HEK293 (cell line): ENCODE measurements around the gene DENND2A.

Source experiments
- CTCF ChIA-PET: fragments of 350-600 bp; formaldehyde crosslinking; extraction: SDS; loops from one replicate; lab custom pipeline; 2021; ENCODE audit warnings: antibody characterized with exemption; lab: Yijun Ruan, JAX
- POLR2A ChIA-PET: fragments of 300-600 bp; formaldehyde crosslinking; extraction: SDS; loops from one replicate; lab custom pipeline; 2020; ENCODE audit warnings: antibody characterized with exemption, inconsistent platforms; lab: Yijun Ruan, JAX
- H3K27ac ChIP-seq: fragments of 200-500 bp; sonication (Bioruptor generic); 2 replicates; pipeline ENCODE4 v1.5.1; 2014; ENCODE audit warnings: low read depth, low read length, control low read depth, inconsistent platforms; ENCODE audit errors: extremely low read depth
- H3K36me3 ChIP-seq, 2 experiments: fragments of 200-500 bp in 1 of 2; sonication (Bioruptor generic) in 1 of 2; 1 replicate in 1 of 2; 2 replicates in 1 of 2; pipeline ENCODE4 v1.5.1; 2014 to 2017; ENCODE audit warnings: inconsistent platforms in 2 of 2, low read length in 2 of 2; ENCODE audit not compliant: control insufficient read depth in 2 of 2, insufficient read depth in 1 of 2
- H3K4me1 ChIP-seq: fragments of 200-500 bp; sonication (Bioruptor generic); 2 replicates; pipeline ENCODE4 v1.5.1; 2014; ENCODE audit warnings: mild to moderate bottlenecking, low read length, inconsistent platforms; ENCODE audit not compliant: control insufficient read depth, insufficient read depth
- H3K4me3 ChIP-seq: 2 replicates; pipeline ENCODE4 v1.5.1; 2011; ENCODE audit warnings: low read depth, mild to moderate bottlenecking, control low read depth, low read length, moderate library complexity
- H3K9me3 ChIP-seq: fragments of 200-500 bp; sonication (Bioruptor generic); 2 replicates; pipeline ENCODE4 v1.5.1; 2014; ENCODE audit warnings: low read depth, low read length, inconsistent platforms; ENCODE audit not compliant: control insufficient read depth, insufficient read depth
- GLI2 ChIP-seq: fragments of 450-650 bp; formaldehyde crosslinking; IDR thresholded peaks from 2 replicates; pipeline ENCODE4; 2017; ENCODE audit warnings: missing biosample characterization, missing genetic modification characterization, low read depth, borderline replicate concordance
- GLIS2 ChIP-seq: fragments of 450-650 bp; formaldehyde crosslinking; IDR thresholded peaks from 2 replicates; pipeline ENCODE4 v1.5.1; 2016; ENCODE audit warnings: missing biosample characterization, missing genetic modification characterization
- KLF9 ChIP-seq: fragments of 450-650 bp; formaldehyde crosslinking; IDR thresholded peaks from 2 replicates; pipeline ENCODE4 v1.5.1; 2016; ENCODE audit warnings: missing biosample characterization, missing genetic modification characterization, low read depth
- REPIN1 ChIP-seq: fragments of 450-650 bp; formaldehyde crosslinking; IDR thresholded peaks from 2 replicates; pipeline ENCODE4 v1.5.1; 2017; ENCODE audit warnings: missing biosample characterization, missing genetic modification characterization, low read depth
- SP2 ChIP-seq: fragments of 450-650 bp; formaldehyde crosslinking; IDR thresholded peaks from 2 replicates; pipeline ENCODE4 v1.5.1; 2016; ENCODE audit warnings: missing biosample characterization, missing genetic modification characterization
- YY2 ChIP-seq: fragments of 450-650 bp; formaldehyde crosslinking; IDR thresholded peaks from 2 replicates; pipeline ENCODE4 v1.5.1; 2016; ENCODE audit warnings: missing biosample characterization, missing genetic modification characterization
- ZFP3 ChIP-seq: fragments of 450-650 bp; formaldehyde crosslinking; IDR thresholded peaks from 2 replicates; pipeline ENCODE4 v1.5.1; 2016; ENCODE audit warnings: low read depth, missing biosample characterization, missing genetic modification characterization
- ZNF121 ChIP-seq: fragments of 450-650 bp; formaldehyde crosslinking; IDR thresholded peaks from 2 replicates; pipeline ENCODE4 v1.5.1; 2016; ENCODE audit warnings: missing biosample characterization, missing genetic modification characterization
- ZNF239 ChIP-seq: fragments of 450-650 bp; formaldehyde crosslinking; IDR thresholded peaks from 2 replicates; pipeline ENCODE4 v1.5.1; 2016; ENCODE audit warnings: missing biosample characterization, missing genetic modification characterization
- ZNF292 ChIP-seq: fragments of 450-650 bp; formaldehyde crosslinking; IDR thresholded peaks from 2 replicates; pipeline ENCODE4 v1.5.1; 2016; ENCODE audit warnings: low read depth, missing biosample characterization, missing genetic modification characterization, borderline replicate concordance
- ZNF324 ChIP-seq: fragments of 450-650 bp; formaldehyde crosslinking; IDR thresholded peaks from 2 replicates; pipeline ENCODE4 v1.5.1; 2016; ENCODE audit warnings: missing biosample characterization, missing genetic modification characterization
- ZNF433 ChIP-seq: fragments of 450-650 bp; formaldehyde crosslinking; IDR thresholded peaks from 2 replicates; pipeline ENCODE4 v1.5.1; 2016; ENCODE audit warnings: missing biosample characterization, missing genetic modification characterization, low read depth
- ZNF514 ChIP-seq: fragments of 450-650 bp; formaldehyde crosslinking; IDR thresholded peaks from 2 replicates; pipeline ENCODE4 v1.5.1; 2016; ENCODE audit warnings: missing biosample characterization, missing genetic modification characterization
- ZNF624 ChIP-seq: fragments of 450-650 bp; formaldehyde crosslinking; IDR thresholded peaks from 2 replicates; pipeline ENCODE4 v1.5.1; 2017; ENCODE audit warnings: missing biosample characterization, missing genetic modification characterization
- ZNF701 ChIP-seq: fragments of 450-650 bp; formaldehyde crosslinking; IDR thresholded peaks from 2 replicates; pipeline ENCODE4 v1.5.1; 2016; ENCODE audit warnings: missing biosample characterization, missing genetic modification characterization
- TF ChIP-seq, protein P1 (sequence below): fragments of 450-650 bp; formaldehyde crosslinking; IDR thresholded peaks from 2 replicates; pipeline ENCODE4 v1.5.1; 2017; ENCODE audit warnings: missing biosample characterization, missing genetic modification characterization
- TF ChIP-seq, protein P2 (sequence below): IDR thresholded peaks from 2 replicates; pipeline ENCODE4 v1.6.1; 2011; ENCODE audit warnings: mild to moderate bottlenecking, low read depth, low read length, borderline replicate concordance
- TF ChIP-seq, protein P3 (sequence below): fragments of 450-650 bp; formaldehyde crosslinking; IDR thresholded peaks from 2 replicates; pipeline ENCODE4 v1.5.1; 2016; ENCODE audit warnings: missing biosample characterization, missing genetic modification characterization, low read depth
- TF ChIP-seq, protein P4 (sequence below): fragments of 450-650 bp; formaldehyde crosslinking; IDR thresholded peaks from 2 replicates; pipeline ENCODE4 v1.5.1; 2016; ENCODE audit warnings: missing biosample characterization, missing genetic modification characterization
- TF ChIP-seq, protein P5 (sequence below): fragments of 450-650 bp; formaldehyde crosslinking; IDR thresholded peaks from 2 replicates; pipeline ENCODE4 v1.5.1; 2016; ENCODE audit warnings: missing biosample characterization, missing genetic modification characterization
- TF ChIP-seq, protein P6 (sequence below): fragments of 450-650 bp; formaldehyde crosslinking; IDR thresholded peaks from 2 replicates; pipeline ENCODE4 v1.5.1; 2016; ENCODE audit warnings: missing biosample characterization, missing genetic modification characterization
- TF ChIP-seq, protein P7 (sequence below): fragments of 450-650 bp; formaldehyde crosslinking; IDR thresholded peaks from 2 replicates; pipeline ENCODE4 v1.5.1; 2016; ENCODE audit warnings: missing biosample characterization, missing genetic modification characterization

Gene DENND2A

DNA sequence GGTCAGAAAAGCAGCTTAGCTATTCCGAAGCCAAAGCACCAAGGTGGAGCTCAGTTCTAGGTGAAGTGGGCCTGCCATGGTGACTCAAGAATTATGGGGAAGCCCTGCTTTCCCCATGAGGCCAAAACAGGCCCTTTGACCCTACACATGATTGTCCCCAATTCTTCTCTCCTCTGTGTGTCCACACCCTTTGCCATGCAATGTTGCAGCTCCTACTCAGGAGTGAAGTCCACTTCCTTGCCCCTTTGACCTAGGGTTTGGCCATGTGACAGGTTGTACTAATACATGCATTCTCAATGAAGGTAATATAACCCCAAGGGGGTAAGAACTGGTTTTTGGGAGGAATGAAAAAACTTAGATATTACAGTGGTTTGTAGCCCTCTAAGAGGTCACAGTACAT lies 93.7 kb downstream of the DENND2A start:
- ChIA-PET CTCF (interaction anchor here (0.6 kb wide), 1 partner anchor 1103 kb away, joined by 3 read pairs; no protein-coding TSS in a partner anchor), POLR2A (no interaction called here)
- TF ChIP-seq SP2 (tag by site-specific recombination), result no peak
- no peak for TF ChIP-seq ZNF624 (tag by site-specific recombination)
- TF ChIP-seq, protein P1, sequence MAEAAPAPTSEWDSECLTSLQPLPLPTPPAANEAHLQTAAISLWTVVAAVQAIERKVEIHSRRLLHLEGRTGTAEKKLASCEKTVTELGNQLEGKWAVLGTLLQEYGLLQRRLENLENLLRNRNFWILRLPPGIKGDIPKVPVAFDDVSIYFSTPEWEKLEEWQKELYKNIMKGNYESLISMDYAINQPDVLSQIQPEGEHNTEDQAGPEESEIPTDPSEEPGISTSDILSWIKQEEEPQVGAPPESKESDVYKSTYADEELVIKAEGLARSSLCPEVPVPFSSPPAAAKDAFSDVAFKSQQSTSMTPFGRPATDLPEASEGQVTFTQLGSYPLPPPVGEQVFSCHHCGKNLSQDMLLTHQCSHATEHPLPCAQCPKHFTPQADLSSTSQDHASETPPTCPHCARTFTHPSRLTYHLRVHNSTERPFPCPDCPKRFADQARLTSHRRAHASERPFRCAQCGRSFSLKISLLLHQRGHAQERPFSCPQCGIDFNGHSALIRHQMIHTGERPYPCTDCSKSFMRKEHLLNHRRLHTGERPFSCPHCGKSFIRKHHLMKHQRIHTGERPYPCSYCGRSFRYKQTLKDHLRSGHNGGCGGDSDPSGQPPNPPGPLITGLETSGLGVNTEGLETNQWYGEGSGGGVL (tag by site-specific recombination), result no peak
- TF ChIP-seq, protein P2, sequence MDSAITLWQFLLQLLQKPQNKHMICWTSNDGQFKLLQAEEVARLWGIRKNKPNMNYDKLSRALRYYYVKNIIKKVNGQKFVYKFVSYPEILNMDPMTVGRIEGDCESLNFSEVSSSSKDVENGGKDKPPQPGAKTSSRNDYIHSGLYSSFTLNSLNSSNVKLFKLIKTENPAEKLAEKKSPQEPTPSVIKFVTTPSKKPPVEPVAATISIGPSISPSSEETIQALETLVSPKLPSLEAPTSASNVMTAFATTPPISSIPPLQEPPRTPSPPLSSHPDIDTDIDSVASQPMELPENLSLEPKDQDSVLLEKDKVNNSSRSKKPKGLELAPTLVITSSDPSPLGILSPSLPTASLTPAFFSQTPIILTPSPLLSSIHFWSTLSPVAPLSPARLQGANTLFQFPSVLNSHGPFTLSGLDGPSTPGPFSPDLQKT, result no peak
- TF ChIP-seq YY2, result no peak
- TF ChIP-seq, protein P3, sequence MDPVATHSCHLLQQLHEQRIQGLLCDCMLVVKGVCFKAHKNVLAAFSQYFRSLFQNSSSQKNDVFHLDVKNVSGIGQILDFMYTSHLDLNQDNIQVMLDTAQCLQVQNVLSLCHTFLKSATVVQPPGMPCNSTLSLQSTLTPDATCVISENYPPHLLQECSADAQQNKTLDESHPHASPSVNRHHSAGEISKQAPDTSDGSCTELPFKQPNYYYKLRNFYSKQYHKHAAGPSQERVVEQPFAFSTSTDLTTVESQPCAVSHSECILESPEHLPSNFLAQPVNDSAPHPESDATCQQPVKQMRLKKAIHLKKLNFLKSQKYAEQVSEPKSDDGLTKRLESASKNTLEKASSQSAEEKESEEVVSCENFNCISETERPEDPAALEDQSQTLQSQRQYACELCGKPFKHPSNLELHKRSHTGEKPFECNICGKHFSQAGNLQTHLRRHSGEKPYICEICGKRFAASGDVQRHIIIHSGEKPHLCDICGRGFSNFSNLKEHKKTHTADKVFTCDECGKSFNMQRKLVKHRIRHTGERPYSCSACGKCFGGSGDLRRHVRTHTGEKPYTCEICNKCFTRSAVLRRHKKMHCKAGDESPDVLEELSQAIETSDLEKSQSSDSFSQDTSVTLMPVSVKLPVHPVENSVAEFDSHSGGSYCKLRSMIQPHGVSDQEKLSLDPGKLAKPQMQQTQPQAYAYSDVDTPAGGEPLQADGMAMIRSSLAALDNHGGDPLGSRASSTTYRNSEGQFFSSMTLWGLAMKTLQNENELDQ (tag by site-specific recombination), result no peak
- TF ChIP-seq ZNF239, result no peak
- no peak for TF ChIP-seq GLI2 (tag by site-specific recombination)
- no peak for TF ChIP-seq ZNF324 (tag by site-specific recombination)
- no peak for TF ChIP-seq ZNF292
- no peak for TF ChIP-seq ZNF514 (tag by site-specific recombination)
- Histone ChIP-seq H3K4me1 (no peaks in the 10 kb centered on the region), H3K4me3 (no peak overlapping the region), H3K36me3 (peaks cover 0 to 2% of the 10 kb centered on the region in 2 experiments; a peak in 1 of 3 replicates), H3K27ac (no peak overlapping the region), H3K9me3 (no peaks in the 10 kb centered on the region)

DNA sequence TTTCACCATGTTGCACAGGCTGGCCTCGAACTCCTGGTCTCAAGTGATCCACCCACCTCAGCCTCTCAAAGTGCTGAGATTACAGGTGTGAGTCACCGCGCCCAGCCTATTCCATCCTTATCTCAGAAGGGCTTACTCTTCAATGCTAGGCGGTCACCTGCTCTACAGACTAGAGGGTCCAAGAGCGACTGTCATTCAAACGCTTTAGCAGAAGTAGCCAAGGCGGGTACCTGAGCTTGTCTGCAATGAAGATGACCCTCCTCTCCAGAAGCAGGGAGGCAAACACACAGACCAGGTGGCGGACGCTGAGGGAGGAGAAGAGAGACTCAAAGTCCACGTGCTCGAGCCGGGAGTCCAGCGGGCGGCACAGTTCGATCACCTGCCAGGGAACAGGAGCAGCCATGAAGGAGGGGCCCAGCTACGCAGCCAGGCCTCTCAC lies 96.2 kb downstream of the DENND2A start:
- H3K9me3 ChIP-seq, result no peaks in the 10 kb centered on the region
- H3K4me3 ChIP-seq, result no peak overlapping the region
- no peaks in the 10 kb centered on the region for H3K4me1 ChIP-seq
- H3K27ac ChIP-seq, result no peak overlapping the region
- CTCF ChIA-PET, result interaction anchor here (0.6 kb wide), 1 partner anchor 187 kb away, joined by 4 read pairs; no protein-coding TSS in a partner anchor
- TF ChIP-seq, protein P4, sequence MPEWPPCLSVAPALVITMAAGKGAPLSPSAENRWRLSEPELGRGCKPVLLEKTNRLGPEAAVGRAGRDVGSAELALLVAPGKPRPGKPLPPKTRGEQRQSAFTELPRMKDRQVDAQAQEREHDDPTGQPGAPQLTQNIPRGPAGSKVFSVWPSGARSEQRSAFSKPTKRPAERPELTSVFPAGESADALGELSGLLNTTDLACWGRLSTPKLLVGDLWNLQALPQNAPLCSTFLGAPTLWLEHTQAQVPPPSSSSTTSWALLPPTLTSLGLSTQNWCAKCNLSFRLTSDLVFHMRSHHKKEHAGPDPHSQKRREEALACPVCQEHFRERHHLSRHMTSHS, result no peak
- no peak for TF ChIP-seq ZFP3 (tag by site-specific recombination)
- TF ChIP-seq ZNF121 (tag by site-specific recombination), result no peak
- TF ChIP-seq ZNF433 (tag by site-specific recombination), result no peak
- TF ChIP-seq, all 188 proteins: peak for 0
- POLR2A ChIA-PET, result no interaction called here
- H3K36me3 ChIP-seq, result peaks cover 0 to 2% of the 10 kb centered on the region in 2 experiments; a peak in 1 of 3 replicates

DNA sequence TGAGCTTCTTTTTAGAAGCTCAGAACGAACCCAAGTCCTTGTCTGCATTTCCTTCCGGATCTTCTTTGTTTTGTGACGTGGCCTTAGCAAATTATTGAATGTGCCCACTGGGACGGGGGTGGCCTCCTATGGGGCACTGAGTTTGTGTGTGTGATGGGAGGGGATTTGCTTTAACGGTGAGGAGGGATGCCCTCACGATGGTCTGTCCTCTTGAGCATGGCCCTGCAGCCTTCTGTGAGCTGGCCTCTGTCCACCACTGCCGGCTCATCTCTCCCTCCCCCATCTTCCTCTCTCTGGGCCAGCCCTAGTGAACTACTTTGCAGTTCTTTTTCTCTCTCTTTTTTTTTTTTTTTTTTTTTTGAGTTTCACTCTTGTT lies 98.4 kb downstream of the DENND2A start:
- H3K36me3 ChIP-seq, result peaks cover 0 to 2% of the 10 kb centered on the region in 2 experiments; a peak in 1 of 3 replicates
- CTCF ChIA-PET, result interaction anchor here (0.6 to 1.4 kb wide), 3 partner anchors 25 to 105 kb away, joined by 3 to 7 read pairs (median 4); no protein-coding TSS in a partner anchor
- POLR2A ChIA-PET, result interaction anchor here (0.5 to 0.6 kb wide), 2 partner anchors 9 to 60 kb away, joined by 3 to 5 read pairs; no protein-coding TSS in a partner anchor
- H3K9me3 ChIP-seq, result no peaks in the 10 kb centered on the region
- no peak overlapping the region for H3K4me3 ChIP-seq
- H3K4me1 ChIP-seq, result no peaks in the 10 kb centered on the region
- no peak overlapping the region for H3K27ac ChIP-seq
- TF ChIP-seq GLIS2 (tag by site-specific recombination) (no peak), REPIN1 (tag by site-specific recombination) (no peak), KLF9 (tag by site-specific recombination) (no peak), ZNF701 (tag by site-specific recombination) (no peak)
- TF ChIP-seq, protein P5, sequence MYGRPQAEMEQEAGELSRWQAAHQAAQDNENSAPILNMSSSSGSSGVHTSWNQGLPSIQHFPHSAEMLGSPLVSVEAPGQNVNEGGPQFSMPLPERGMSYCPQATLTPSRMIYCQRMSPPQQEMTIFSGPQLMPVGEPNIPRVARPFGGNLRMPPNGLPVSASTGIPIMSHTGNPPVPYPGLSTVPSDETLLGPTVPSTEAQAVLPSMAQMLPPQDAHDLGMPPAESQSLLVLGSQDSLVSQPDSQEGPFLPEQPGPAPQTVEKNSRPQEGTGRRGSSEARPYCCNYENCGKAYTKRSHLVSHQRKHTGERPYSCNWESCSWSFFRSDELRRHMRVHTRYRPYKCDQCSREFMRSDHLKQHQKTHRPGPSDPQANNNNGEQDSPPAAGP, result no peak
- TF ChIP-seq, protein P6, sequence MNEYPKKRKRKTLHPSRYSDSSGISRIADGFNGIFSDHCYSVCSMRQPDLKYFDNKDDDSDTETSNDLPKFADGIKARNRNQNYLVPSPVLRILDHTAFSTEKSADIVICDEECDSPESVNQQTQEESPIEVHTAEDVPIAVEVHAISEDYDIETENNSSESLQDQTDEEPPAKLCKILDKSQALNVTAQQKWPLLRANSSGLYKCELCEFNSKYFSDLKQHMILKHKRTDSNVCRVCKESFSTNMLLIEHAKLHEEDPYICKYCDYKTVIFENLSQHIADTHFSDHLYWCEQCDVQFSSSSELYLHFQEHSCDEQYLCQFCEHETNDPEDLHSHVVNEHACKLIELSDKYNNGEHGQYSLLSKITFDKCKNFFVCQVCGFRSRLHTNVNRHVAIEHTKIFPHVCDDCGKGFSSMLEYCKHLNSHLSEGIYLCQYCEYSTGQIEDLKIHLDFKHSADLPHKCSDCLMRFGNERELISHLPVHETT (tag by site-specific recombination), result no peak
- TF ChIP-seq, protein P7, sequence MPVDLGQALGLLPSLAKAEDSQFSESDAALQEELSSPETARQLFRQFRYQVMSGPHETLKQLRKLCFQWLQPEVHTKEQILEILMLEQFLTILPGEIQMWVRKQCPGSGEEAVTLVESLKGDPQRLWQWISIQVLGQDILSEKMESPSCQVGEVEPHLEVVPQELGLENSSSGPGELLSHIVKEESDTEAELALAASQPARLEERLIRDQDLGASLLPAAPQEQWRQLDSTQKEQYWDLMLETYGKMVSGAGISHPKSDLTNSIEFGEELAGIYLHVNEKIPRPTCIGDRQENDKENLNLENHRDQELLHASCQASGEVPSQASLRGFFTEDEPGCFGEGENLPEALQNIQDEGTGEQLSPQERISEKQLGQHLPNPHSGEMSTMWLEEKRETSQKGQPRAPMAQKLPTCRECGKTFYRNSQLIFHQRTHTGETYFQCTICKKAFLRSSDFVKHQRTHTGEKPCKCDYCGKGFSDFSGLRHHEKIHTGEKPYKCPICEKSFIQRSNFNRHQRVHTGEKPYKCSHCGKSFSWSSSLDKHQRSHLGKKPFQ (tag by site-specific recombination), result no peak
